ENCODE data around the gene PTPRB. TPM values are rescaled to one million over a fixed set of nuclear protein-coding genes. Genes with fewer than 3 reads are reported as not detected.

PTPRB gene
- total RNA-seq, 2 experiments from 2014 or later: not detected

- Mint-ChIP-seq H3K9me3 (no peaks in the 10 kb centered on the region), H3K4me3 (no peak overlapping the region), H3K36me3 (ENCODE audit: low read depth) (no peaks in the 10 kb centered on the region), H3K27me3 (ENCODE audit: low read depth) (peaks cover 9% of the 10 kb centered on the region), H3K27ac (no peak overlapping the region), H3K4me1 (ENCODE audit: low read depth) (no peaks in the 10 kb centered on the region)
- DNase-seq: no peak
- CTCF ChIA-PET: no interaction called here
- intact Hi-C loops (cut with micrococcal nuclease): no loop called here
Measured at GRCh38 chr12:70639535-70639934, 2.3 kb upstream of the PTPRB start.

- H3K27me3 Mint-ChIP-seq (ENCODE audit: low read depth): peaks cover 9% of the 10 kb centered on the region
- H3K27ac Mint-ChIP-seq: no peak overlapping the region
- CTCF ChIA-PET: interaction anchor here (0.6 kb wide), 1 partner anchor 1240 kb away, joined by 3 read pairs; no protein-coding TSS in a partner anchor
- no peak for DNase-seq
- intact Hi-C loops (cut with micrococcal nuclease): no loop called here
- H3K9me3 Mint-ChIP-seq: no peaks in the 10 kb centered on the region
- H3K4me1 Mint-ChIP-seq (ENCODE audit: low read depth): no peaks in the 10 kb centered on the region
- no peaks in the 10 kb centered on the region for H3K36me3 Mint-ChIP-seq (ENCODE audit: low read depth)
- H3K4me3 Mint-ChIP-seq: no peak overlapping the region
Measured at GRCh38 chr12:70638639-70639360, 1.6 kb upstream of the PTPRB start.

- DNase-seq: no peak
- no peaks in the 10 kb centered on the region for H3K36me3 Mint-ChIP-seq (ENCODE audit: low read depth)
- intact Hi-C loops (cut with micrococcal nuclease): no loop called here
- H3K9me3 Mint-ChIP-seq: no peaks in the 10 kb centered on the region
- CTCF ChIA-PET: interaction anchor here (0.6 kb wide), 1 partner anchor 1629 kb away, joined by 7 read pairs; no protein-coding TSS in a partner anchor
- no peaks in the 10 kb centered on the region for H3K4me1 Mint-ChIP-seq (ENCODE audit: low read depth)
- peaks cover 7% of the 10 kb centered on the region for H3K27me3 Mint-ChIP-seq (ENCODE audit: low read depth)
- H3K27ac Mint-ChIP-seq: no peak overlapping the region
- no peak overlapping the region for H3K4me3 Mint-ChIP-seq
Measured at GRCh38 chr12:70635755-70636154, 1.5 kb downstream of the PTPRB start.

GRCh38 chr12:70628701-70629480 is 8.3 kb downstream of the PTPRB start:
- Mint-ChIP-seq H3K9me3 (peaks cover 4% of the 10 kb centered on the region), H3K4me1 (ENCODE audit: low read depth) (no peaks in the 10 kb centered on the region), H3K36me3 (ENCODE audit: low read depth) (no peaks in the 10 kb centered on the region), H3K4me3 (no peak overlapping the region), H3K27ac (no peak overlapping the region), H3K27me3 (ENCODE audit: low read depth) (peaks cover 4% of the 10 kb centered on the region)
- intact Hi-C loops (cut with micrococcal nuclease): no loop called here
- CTCF ChIA-PET: no interaction called here
- DNase-seq: no peak

DNA sequence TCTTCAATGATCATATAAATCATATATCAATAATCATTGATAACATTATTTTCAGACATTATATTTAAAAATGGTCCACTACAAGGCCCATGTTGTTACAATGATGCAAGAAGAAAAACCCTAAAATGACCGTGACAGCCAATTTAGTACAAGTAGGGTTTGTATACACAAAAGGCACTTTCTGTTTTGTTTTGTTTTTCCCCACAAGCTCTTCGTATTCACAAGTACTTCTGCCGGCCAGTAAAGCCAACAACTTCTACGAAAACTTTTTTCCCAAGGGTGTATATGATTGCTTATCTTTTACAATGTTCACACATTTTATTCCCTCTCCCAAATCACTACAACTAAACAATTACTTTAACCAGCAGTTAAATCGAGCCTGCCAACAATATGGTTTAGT is 9.6 kb downstream of the PTPRB start:
- H3K4me1 Mint-ChIP-seq (ENCODE audit: low read depth): no peaks in the 10 kb centered on the region
- CTCF ChIA-PET: no interaction called here
- H3K27ac Mint-ChIP-seq: no peak overlapping the region
- intact Hi-C loops (cut with micrococcal nuclease): no loop called here
- DNase-seq: no peak
- no peak overlapping the region for H3K4me3 Mint-ChIP-seq
- H3K9me3 Mint-ChIP-seq: peaks cover 4% of the 10 kb centered on the region
- H3K27me3 Mint-ChIP-seq (ENCODE audit: low read depth): peaks cover 6% of the 10 kb centered on the region
- no peaks in the 10 kb centered on the region for H3K36me3 Mint-ChIP-seq (ENCODE audit: low read depth)

DNA sequence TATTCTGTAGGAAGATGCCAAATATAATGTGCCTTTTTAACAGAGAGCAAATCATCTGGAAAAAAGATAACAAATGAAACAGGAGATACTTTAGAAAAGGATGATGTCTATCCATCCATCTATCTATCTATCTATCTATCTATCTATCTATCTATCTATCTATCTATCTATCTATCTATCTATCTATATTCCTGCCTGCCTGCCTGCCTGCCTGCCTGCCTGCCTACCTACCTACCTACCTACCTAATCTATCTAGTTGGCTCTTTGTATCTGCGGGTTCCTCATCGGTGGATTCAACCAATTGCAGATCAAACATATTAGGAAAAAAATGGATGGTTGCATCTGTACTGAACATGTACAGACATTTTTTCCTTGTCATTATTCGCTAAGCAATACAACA is 11.0 kb downstream of the PTPRB start:
- H3K9me3 Mint-ChIP-seq: peaks cover 4% of the 10 kb centered on the region
- no peak overlapping the region for H3K4me3 Mint-ChIP-seq
- H3K27me3 Mint-ChIP-seq (ENCODE audit: low read depth): peaks cover 6% of the 10 kb centered on the region
- intact Hi-C loops (cut with micrococcal nuclease): no loop called here
- CTCF ChIA-PET: no interaction called here
- no peaks in the 10 kb centered on the region for H3K4me1 Mint-ChIP-seq (ENCODE audit: low read depth)
- no peak for DNase-seq
- no peak overlapping the region for H3K27ac Mint-ChIP-seq
- H3K36me3 Mint-ChIP-seq (ENCODE audit: low read depth): no peaks in the 10 kb centered on the region

- no peak overlapping the region for H3K27ac Mint-ChIP-seq
- intact Hi-C loops (cut with micrococcal nuclease): no loop called here
- no peaks in the 10 kb centered on the region for H3K36me3 Mint-ChIP-seq (ENCODE audit: low read depth)
- no peaks in the 10 kb centered on the region for H3K9me3 Mint-ChIP-seq
- peaks cover 5% of the 10 kb centered on the region for H3K27me3 Mint-ChIP-seq (ENCODE audit: low read depth)
- no peak overlapping the region for H3K4me3 Mint-ChIP-seq
- no peak for DNase-seq
- no peaks in the 10 kb centered on the region for H3K4me1 Mint-ChIP-seq (ENCODE audit: low read depth)
- CTCF ChIA-PET: interaction anchor here (1.6 kb wide), 1 partner anchor 718 kb away, joined by 4 read pairs; no protein-coding TSS in a partner anchor
Measured at GRCh38 chr12:70619471-70620152, 17.6 kb downstream of the PTPRB start.

DNA sequence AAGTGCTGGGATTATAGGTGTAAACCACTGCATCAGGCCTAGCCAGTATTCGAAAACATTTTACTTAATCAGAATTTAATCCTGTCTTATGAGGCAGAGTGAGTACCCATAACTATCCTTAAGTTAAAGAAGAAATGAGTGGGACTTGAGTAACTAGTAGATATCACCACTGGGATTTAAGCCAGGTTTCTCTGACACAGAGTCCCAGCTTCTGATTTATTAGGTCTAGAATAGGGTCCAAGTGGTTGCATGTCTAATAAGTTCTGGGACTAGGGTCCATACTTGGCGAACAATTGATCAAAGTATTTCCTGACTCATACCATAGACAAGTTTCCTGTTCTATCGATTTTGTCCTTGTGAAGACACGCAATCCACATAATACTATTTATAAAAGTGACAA is 18.9 kb downstream of the PTPRB start:
- CTCF ChIA-PET: no interaction called here
- no peaks in the 10 kb centered on the region for H3K4me1 Mint-ChIP-seq (ENCODE audit: low read depth)
- no peaks in the 10 kb centered on the region for H3K9me3 Mint-ChIP-seq
- no peaks in the 10 kb centered on the region for H3K36me3 Mint-ChIP-seq (ENCODE audit: low read depth)
- H3K27ac Mint-ChIP-seq: no peak overlapping the region
- intact Hi-C loops (cut with micrococcal nuclease): no loop called here
- DNase-seq: no peak
- H3K4me3 Mint-ChIP-seq: no peak overlapping the region
- H3K27me3 Mint-ChIP-seq (ENCODE audit: low read depth): peaks cover 6% of the 10 kb centered on the region

GRCh38 chr12:70617450-70617849 is 19.8 kb downstream of the PTPRB start:
- H3K4me3 Mint-ChIP-seq: no peak overlapping the region
- no peak for DNase-seq
- H3K27me3 Mint-ChIP-seq (ENCODE audit: low read depth): peaks cover 10% of the 10 kb centered on the region
- no peak overlapping the region for H3K27ac Mint-ChIP-seq
- CTCF ChIA-PET: no interaction called here
- no peaks in the 10 kb centered on the region for H3K9me3 Mint-ChIP-seq
- intact Hi-C loops (cut with micrococcal nuclease): no loop called here
- H3K4me1 Mint-ChIP-seq (ENCODE audit: low read depth): no peaks in the 10 kb centered on the region
- no peaks in the 10 kb centered on the region for H3K36me3 Mint-ChIP-seq (ENCODE audit: low read depth)

GRCh38 chr12:70615174-70615866 is 21.9 kb downstream of the PTPRB start:
- CTCF ChIA-PET: no interaction called here
- no peak overlapping the region for H3K4me3 Mint-ChIP-seq
- H3K4me1 Mint-ChIP-seq (ENCODE audit: low read depth): peaks cover under 1% of the 10 kb centered on the region
- H3K9me3 Mint-ChIP-seq: no peaks in the 10 kb centered on the region
- no peak overlapping the region for H3K27ac Mint-ChIP-seq
- no peak for DNase-seq
- peaks cover 20% of the 10 kb centered on the region for H3K27me3 Mint-ChIP-seq (ENCODE audit: low read depth)
- intact Hi-C loops (cut with micrococcal nuclease): no loop called here
- H3K36me3 Mint-ChIP-seq (ENCODE audit: low read depth): no peaks in the 10 kb centered on the region

- intact Hi-C loops (cut with micrococcal nuclease): no loop called here
- Mint-ChIP-seq H3K27ac (no peak overlapping the region), H3K4me3 (no peak overlapping the region), H3K4me1 (ENCODE audit: low read depth) (peaks cover 6% of the 10 kb centered on the region), H3K36me3 (ENCODE audit: low read depth) (no peaks in the 10 kb centered on the region), H3K9me3 (no peaks in the 10 kb centered on the region), H3K27me3 (ENCODE audit: low read depth) (peaks cover 42% of the 10 kb centered on the region)
- CTCF ChIA-PET: no interaction called here
- DNase-seq: no peak
Measured at GRCh38 chr12:70609739-70610491, 27.3 kb downstream of the PTPRB start.

GRCh38 chr12:70609203-70609602 is 28.0 kb downstream of the PTPRB start:
- Mint-ChIP-seq H3K4me1 (ENCODE audit: low read depth) (peaks cover 6% of the 10 kb centered on the region), H3K27ac (no peak overlapping the region), H3K4me3 (no peak overlapping the region), H3K27me3 (ENCODE audit: low read depth) (peaks cover 42% of the 10 kb centered on the region), H3K9me3 (no peaks in the 10 kb centered on the region), H3K36me3 (ENCODE audit: low read depth) (no peaks in the 10 kb centered on the region)
- CTCF ChIA-PET: no interaction called here
- no peak for DNase-seq
- intact Hi-C loops (cut with micrococcal nuclease): no loop called here

All from activated naive CD4-positive, alpha-beta T cell treated with anti-CD3 and anti-CD28 coated beads for 36 hours (primary cell).